DOHH2 (cell line): ENCODE data around the gene SCUBE1.

ENCODE experiments used
- EZH2phosphoT487 ChIP-seq: fragments of 200-600 bp; sonication (generic); IDR thresholded peaks from 2 replicates; pipeline ENCODE4 v1.6.1; 2017; ENCODE audit warnings: borderline replicate concordance, mild to moderate bottlenecking, antibody characterized with exemption, low read length, moderate library complexity, mixed read lengths
- TF ChIP-seq, protein P1 (sequence below): fragments of 200-600 bp; sonication (generic); IDR thresholded peaks from one replicate; pipeline ENCODE4 v1.5.1; 2014; ENCODE audit warnings: antibody characterized with exemption, mild to moderate bottlenecking, low read depth, low read length; ENCODE audit not compliant: poor library complexity, severe bottlenecking

DNA sequence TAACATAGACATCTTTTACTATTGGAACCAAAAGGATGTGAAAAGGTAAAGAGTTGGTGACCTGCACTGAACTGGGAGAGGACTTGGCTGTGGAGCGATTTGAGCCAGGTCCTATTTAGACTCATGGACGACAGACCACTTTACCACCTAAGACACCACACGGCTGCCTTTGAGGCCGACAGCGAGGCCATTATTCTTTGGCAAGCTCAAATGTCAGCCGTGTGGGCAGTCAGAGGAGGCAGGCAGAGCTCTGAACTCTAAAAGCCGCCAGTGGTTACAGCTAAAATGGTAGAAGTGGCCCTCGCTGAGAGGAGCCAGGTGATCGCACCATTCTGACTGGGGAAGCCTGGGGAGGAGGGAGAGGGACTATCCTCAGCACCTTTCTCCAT, 50.5 kb downstream of the SCUBE1 start:
- TF ChIP-seq, protein P1, sequence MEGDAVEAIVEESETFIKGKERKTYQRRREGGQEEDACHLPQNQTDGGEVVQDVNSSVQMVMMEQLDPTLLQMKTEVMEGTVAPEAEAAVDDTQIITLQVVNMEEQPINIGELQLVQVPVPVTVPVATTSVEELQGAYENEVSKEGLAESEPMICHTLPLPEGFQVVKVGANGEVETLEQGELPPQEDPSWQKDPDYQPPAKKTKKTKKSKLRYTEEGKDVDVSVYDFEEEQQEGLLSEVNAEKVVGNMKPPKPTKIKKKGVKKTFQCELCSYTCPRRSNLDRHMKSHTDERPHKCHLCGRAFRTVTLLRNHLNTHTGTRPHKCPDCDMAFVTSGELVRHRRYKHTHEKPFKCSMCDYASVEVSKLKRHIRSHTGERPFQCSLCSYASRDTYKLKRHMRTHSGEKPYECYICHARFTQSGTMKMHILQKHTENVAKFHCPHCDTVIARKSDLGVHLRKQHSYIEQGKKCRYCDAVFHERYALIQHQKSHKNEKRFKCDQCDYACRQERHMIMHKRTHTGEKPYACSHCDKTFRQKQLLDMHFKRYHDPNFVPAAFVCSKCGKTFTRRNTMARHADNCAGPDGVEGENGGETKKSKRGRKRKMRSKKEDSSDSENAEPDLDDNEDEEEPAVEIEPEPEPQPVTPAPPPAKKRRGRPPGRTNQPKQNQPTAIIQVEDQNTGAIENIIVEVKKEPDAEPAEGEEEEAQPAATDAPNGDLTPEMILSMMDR = no peak
- no peak for TF ChIP-seq EZH2phosphoT487
